BE2C (cell line): ENCODE measurements around the gene GORASP2.

Experiments used
- DNase-seq: peaks from one replicate; pipeline ENCODE4 v3.0.0-alpha.2; 2020
- H3K27me3 ChIP-seq: fragments of 250-450 bp; sonication (Bioruptor Pico); 2 replicates; pipeline ENCODE4 v1.5.1; 2020; ENCODE audit warnings: mild to moderate bottlenecking
- H3K36me3 ChIP-seq: fragments of 250-450 bp; sonication (Bioruptor Pico); 2 replicates; pipeline ENCODE4 v1.5.1; 2020; ENCODE audit warnings: mild to moderate bottlenecking
- H3K4me1 ChIP-seq: fragments of 250-450 bp; sonication (Bioruptor Pico); 2 replicates; pipeline ENCODE4 v1.5.1; 2020
- H3K4me3 ChIP-seq: 2 replicates; pipeline ENCODE4 v1.5.1; 2011; ENCODE audit warnings: low read depth, low read length
- H3K9me3 ChIP-seq: fragments of 250-450 bp; sonication (Bioruptor Pico); 2 replicates; pipeline ENCODE4 v1.5.1; 2020
- CTCF ChIP-seq: IDR thresholded peaks from 2 replicates; pipeline ENCODE4 v1.5.1; 2012; ENCODE audit warnings: mild to moderate bottlenecking, low read depth, low read length

Gene GORASP2

DNA sequence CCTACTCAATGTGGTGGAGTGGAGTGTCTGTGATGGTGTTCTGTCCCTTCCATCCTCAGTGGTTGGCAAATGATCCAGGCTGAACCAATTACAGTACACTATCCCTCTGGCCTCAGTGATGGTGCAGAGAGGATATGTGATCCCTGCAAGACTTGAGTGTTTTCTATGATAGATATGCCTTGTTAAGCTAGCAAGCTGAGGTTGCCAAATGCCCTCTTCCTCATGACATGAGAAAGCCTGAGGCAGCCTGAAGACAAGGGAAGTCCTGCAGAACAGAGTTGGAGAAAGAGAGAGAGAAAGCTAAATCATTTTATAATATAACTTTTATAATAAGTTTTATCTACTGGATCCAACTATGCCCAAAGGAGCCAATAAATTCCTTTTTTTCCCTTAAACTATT lies 41.6 kb upstream of the GORASP2 start:
- Histone ChIP-seq H3K4me3 (no peak overlapping the region), H3K9me3 (no peaks in the 10 kb centered on the region), H3K4me1 (no peaks in the 10 kb centered on the region), H3K36me3 (no peaks in the 10 kb centered on the region), H3K27me3 (no peaks in the 10 kb centered on the region)
- no peak for DNase-seq
- no peak for TF ChIP-seq CTCF

DNA sequence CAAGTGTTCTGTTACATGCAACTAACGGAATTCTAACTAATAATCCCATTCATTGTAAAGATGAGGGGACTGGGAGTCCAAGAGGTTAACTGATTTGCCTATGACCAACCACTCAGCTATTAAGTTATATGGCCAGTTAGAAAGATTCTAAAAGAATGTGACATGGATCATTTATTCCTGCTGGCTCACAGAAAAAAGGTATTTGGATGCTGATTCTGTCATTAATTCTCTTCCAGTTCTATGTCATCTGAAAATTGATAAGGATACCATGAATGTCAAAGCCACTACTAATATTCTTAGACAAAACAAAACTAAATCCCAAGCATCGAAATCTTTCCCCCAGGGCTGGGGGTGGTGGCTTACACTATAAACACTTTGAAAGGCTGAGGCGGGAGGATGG lies 41.2 kb upstream of the GORASP2 start:
- no peak for DNase-seq
- Histone ChIP-seq H3K27me3 (no peaks in the 10 kb centered on the region), H3K4me3 (no peak overlapping the region), H3K4me1 (no peaks in the 10 kb centered on the region), H3K9me3 (no peaks in the 10 kb centered on the region), H3K36me3 (no peaks in the 10 kb centered on the region)
- no peak for TF ChIP-seq CTCF

GRCh38 chr2:170891893-170892292 lies 37.2 kb upstream of the GORASP2 start:
- Histone ChIP-seq H3K4me1 (no peaks in the 10 kb centered on the region), H3K9me3 (no peaks in the 10 kb centered on the region), H3K36me3 (no peaks in the 10 kb centered on the region), H3K27me3 (no peaks in the 10 kb centered on the region), H3K4me3 (no peak overlapping the region)
- TF ChIP-seq CTCF, result no peak
- no peak for DNase-seq

DNA sequence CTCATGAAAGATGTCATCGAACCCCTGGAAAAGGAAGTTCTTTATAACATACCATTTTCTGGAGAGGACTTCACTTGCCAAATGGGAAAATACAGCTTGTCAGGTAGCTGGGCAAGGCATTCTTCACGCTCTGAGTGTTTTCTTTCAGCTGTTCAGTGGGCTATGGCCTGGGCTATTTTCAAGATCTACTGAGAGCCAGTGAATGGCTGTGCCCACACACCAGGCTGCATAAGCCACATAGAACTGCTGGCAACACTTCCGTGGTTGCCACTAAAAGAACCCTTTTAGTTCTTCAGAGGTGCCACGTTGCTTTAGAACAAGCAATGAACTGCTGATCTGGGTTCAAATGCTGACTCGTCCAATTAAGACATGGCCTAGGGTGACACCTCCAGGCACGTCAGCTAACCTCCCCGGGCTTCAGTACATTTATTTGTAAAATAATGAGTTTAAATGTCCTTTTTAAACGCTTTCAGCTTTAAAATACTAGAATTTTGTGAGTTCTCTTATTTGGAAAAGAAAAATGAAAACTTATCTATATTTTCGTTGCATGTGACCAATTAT lies 36.6 kb upstream of the GORASP2 start:
- Histone ChIP-seq H3K27me3 (no peaks in the 10 kb centered on the region), H3K4me1 (no peaks in the 10 kb centered on the region)

DNA sequence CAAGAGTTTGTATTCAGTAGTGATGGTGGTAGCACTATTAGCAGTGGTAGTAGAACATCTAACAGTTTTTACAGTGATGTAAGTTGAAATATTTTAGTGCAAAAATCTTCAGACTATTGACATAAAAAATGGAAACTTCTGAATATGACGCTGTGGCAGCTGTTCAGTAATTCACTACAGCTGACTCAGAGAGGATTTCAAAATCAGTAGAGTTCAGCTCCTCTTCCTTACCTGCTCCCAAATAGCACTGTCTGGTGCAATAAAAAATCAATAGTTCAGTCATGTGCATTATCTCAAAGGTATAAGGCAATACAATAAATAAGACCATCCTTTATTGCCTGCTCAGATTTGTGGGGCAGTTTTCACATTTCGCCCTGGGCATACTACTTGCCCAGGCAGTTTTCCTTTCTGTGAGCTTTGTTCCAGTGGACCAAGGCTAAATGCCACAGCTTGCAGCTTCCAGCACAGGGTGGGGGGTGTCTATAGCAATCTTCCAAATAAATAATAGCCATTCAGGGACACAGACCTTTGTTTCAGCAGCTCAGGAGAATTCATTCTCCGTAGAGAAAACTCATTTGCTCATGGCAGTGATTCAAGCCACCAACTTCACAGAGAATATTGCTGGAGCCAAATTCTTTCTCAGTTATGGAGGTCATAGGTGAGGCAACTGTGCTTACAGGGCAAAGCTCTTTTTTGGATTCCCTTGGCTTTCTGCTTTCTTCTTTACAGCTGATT lies 33.9 kb upstream of the GORASP2 start:
- no peak for DNase-seq
- Histone ChIP-seq H3K4me3 (no peak overlapping the region), H3K9me3 (no peaks in the 10 kb centered on the region), H3K27me3 (no peaks in the 10 kb centered on the region), H3K36me3 (no peaks in the 10 kb centered on the region), H3K4me1 (no peaks in the 10 kb centered on the region)
- TF ChIP-seq CTCF, result no peak

More for the DNA sequence above, 36.6 kb upstream of the GORASP2 start:
- no peak for DNase-seq
- no peak for TF ChIP-seq CTCF
- Histone ChIP-seq H3K4me3 (no peak overlapping the region), H3K9me3 (no peaks in the 10 kb centered on the region), H3K36me3 (no peaks in the 10 kb centered on the region)

GRCh38 chr2:170896622-170897021 lies 32.4 kb upstream of the GORASP2 start:
- Histone ChIP-seq H3K27me3 (no peaks in the 10 kb centered on the region), H3K9me3 (no peaks in the 10 kb centered on the region), H3K4me1 (no peaks in the 10 kb centered on the region), H3K36me3 (no peaks in the 10 kb centered on the region), H3K4me3 (no peak overlapping the region)
- DNase-seq, result no peak
- no peak for TF ChIP-seq CTCF
